SJSA1 (cell line): ENCODE data around the gene PPARD. TPM values are rescaled to one million over a fixed set of nuclear protein-coding genes. Genes with fewer than 3 reads are reported as not detected.
"Not testable (repeated sequence)": the region's sequence is repeated elsewhere in the genome, so short reads cannot be mapped to it uniquely, and the experiment has no call there.

ENCODE experiments used
- DNase-seq, 2 experiments: peaks; one replicate each; pipeline ENCODE4 v3.0.0-alpha.2; 2015 to 2020; ENCODE audit warnings: low spot score in 2 of 2, low read depth in 1 of 2
- H3K27ac ChIP-seq: fragments of 250-450 bp; sonication (Bioruptor Pico); 2 replicates; pipeline ENCODE4 v1.5.1; 2020; ENCODE audit warnings: mild to moderate bottlenecking, moderate library complexity
- H3K27me3 ChIP-seq: fragments of 250-450 bp; sonication (Bioruptor Pico); replicated peaks from 2 replicates; pipeline ENCODE4 v1.5.1; 2020; ENCODE audit warnings: mild to moderate bottlenecking, moderate library complexity
- H3K36me3 ChIP-seq: fragments of 250-450 bp; sonication (Bioruptor Pico); 2 replicates; pipeline ENCODE4 v1.5.1; 2020; ENCODE audit warnings: mild to moderate bottlenecking
- H3K4me1 ChIP-seq: fragments of 250-450 bp; sonication (Bioruptor Pico); replicated peaks from 2 replicates; pipeline ENCODE4 v1.6.1; 2021; ENCODE audit warnings: mild to moderate bottlenecking
- H3K4me3 ChIP-seq: fragments of 250-450 bp; sonication (Bioruptor Pico); 2 replicates; pipeline ENCODE4 v1.5.1; 2020; ENCODE audit warnings: mild to moderate bottlenecking
- H3K9me3 ChIP-seq: fragments of 250-450 bp; sonication (Bioruptor Pico); replicated peaks from 2 replicates; pipeline ENCODE4 v1.5.1; 2020; ENCODE audit warnings: mild to moderate bottlenecking
- total RNA-seq: library from RNA; depleted of rRNA; stranded (reverse); fragments of >200 nt; shearing (Covaris generic); gene quantifications from 2 replicates; pipeline ENCODE4 v1.2.3, GENCODE V29; 2014

The PPARD gene
- total RNA-seq, 1 experiment from 2014 or later: 10.3 TPM

DNA sequence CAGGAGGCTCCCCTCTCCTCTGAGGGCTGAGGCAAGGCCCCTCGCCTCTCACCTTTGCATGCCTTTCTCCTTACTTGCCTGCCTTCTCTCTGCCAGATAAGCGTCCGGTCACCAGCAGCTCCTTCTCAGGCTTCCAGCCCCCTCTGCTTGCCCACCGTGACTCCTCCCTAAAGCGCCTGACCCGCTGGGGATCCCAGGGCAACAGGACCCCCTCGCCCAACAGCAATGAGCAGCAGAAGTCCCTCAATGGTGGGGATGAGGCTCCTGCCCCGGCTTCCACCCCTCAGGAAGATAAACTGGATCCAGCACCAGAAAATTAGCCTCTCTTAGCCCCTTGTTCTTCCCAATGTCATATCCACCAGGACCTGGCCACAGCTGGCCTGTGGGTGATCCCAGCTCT, 21.3 kb upstream of the PPARD start:
- no peak for DNase-seq
- Histone ChIP-seq H3K4me1 (peaks cover 8% of the 10 kb centered on the region), H3K4me3 (no peak overlapping the region), H3K36me3 (no peaks in the 10 kb centered on the region), H3K27ac (no peak overlapping the region), H3K27me3 (peaks cover 12% of the 10 kb centered on the region), H3K9me3 (peaks cover 3% of the 10 kb centered on the region; the same call in 1 of the 2 replicates)

GRCh38 chr6:35327349-35328027, 14.9 kb upstream of the PPARD start:
- peak in 1 of 2 experiments; percentile 25 for DNase-seq
- H3K4me1 ChIP-seq: peaks cover 3% of the 10 kb centered on the region; the same call in 1 of the 2 replicates
- H3K36me3 ChIP-seq: no peaks in the 10 kb centered on the region
- H3K27ac ChIP-seq: no peak overlapping the region
- no peaks in the 10 kb centered on the region for H3K9me3 ChIP-seq
- no peak overlapping the region for H3K4me3 ChIP-seq
- no peaks in the 10 kb centered on the region for H3K27me3 ChIP-seq

DNA sequence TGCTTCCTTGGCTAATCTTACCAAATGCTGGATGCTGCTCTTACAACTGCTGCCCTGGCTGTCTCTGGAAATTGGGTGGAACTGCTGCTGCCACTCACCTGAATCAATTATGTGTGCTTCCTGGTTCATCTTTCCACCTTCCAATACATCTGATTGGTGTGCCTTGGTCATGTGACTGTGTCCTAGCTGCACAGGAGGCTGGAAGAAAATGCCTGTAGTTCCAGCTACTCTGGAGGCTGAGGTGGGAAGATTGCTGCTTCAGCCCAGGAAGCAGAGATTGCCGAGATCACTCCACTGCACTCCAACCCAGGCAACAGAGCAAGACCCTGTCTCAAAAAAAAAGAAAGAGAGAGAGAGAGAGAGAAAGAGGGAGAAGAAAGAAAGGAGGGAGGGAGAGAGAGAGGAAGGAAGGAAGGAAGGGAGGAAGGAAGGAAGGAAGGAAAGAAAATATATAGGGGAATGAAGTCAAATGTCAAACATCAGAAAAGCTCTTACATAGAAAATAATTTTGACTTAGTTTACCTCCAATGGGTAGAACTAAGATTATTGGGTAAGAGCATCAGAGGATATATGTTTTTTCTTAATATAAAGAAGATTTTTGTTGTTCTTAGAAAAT, 14.1 kb upstream of the PPARD start:
- no peak for DNase-seq
- H3K4me1 ChIP-seq: peaks cover 3% of the 10 kb centered on the region; the same call in 1 of the 2 replicates
- no peaks in the 10 kb centered on the region for H3K27me3 ChIP-seq
- H3K27ac ChIP-seq: no peak overlapping the region
- no peaks in the 10 kb centered on the region for H3K36me3 ChIP-seq
- no peaks in the 10 kb centered on the region for H3K9me3 ChIP-seq
- H3K4me3 ChIP-seq: no peak overlapping the region

DNA sequence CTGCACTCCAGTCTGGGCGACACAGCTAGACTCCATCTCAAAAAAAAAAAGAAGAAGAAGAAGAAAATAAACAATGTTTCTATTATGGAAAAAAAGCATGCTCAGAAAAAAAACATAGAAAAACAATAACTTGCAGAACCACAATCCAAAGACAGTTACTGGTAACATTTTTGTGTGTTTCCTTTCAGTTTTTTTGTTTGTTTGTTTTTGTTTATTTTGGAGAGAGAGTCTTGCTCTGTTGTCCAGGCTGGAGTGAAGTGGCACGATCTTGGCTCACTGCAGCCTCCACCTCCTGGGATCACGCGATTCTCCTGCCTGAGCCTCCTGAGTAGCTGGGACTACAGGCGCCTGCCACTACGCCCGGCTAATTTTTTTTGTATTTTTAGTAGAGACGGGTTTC, 13.4 kb upstream of the PPARD start:
- not testable (repeated sequence) for DNase-seq, H3K9me3 ChIP-seq, H3K36me3 ChIP-seq, H3K27me3 ChIP-seq, H3K27ac ChIP-seq, H3K4me3 ChIP-seq, H3K4me1 ChIP-seq

DNA sequence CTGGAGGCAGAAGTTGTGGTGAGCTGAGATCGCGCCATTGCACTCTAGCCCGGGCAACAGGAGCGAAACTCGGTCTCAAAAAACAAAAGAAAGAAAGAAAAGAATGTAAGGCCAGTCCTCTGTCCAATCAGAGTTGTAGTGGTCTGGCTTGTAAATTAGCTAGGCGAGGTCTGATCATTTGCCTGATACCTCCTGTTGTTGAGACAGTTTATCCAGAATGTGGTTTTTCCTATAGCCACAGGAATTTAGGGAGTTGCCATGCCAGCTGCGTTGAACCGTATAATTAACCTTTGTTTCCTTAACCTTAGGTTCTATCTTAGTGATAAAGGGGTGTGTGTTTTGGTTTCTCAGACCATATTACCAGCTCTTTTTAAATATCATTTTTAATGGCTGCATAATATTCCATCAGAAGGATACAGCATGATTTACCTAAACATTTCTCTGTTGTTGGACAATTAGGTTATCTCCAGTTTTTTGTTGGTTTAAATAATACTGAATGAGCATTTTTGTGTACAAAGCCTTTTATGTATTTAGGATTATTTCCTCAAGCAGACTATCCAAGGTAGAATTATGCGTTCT, 11.7 kb upstream of the PPARD start:
- Histone ChIP-seq H3K27ac (no peak overlapping the region), H3K4me1 (peaks cover 3% of the 10 kb centered on the region; the same call in 1 of the 2 replicates), H3K27me3 (0 out of 2 replicates have a peak, but pooled peaks cover 6% of the 10 kb centered on the region), H3K9me3 (no peaks in the 10 kb centered on the region), H3K36me3 (no peaks in the 10 kb centered on the region), H3K4me3 (no peak overlapping the region)
- no peak for DNase-seq

GRCh38 chr6:35332074-35332887, 10.1 kb upstream of the PPARD start:
- not testable (repeated sequence) for H3K27me3 ChIP-seq, H3K36me3 ChIP-seq, H3K4me1 ChIP-seq, H3K9me3 ChIP-seq, H3K27ac ChIP-seq, H3K4me3 ChIP-seq
- DNase-seq: peak; percentile 34 to 77

DNA sequence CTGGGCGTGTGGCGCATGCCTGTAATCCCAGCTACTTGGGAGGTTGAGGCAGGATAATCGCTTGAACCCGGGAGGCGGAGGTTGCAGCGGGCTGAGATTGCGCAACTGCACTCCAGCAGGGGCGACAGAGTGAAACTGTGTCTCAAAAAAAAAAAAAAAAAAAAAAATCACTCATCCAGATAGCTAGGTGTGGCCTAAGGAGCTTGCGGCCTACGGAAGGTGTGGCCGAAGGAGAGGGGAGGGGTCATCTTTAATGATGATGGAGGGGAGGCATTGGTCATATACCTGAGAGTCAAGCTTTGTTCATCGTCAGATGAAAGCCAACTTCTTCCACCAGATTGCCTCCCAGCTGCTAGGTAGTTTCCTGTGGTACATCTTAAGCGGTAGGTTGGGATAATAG, 801 bp upstream of the PPARD start:
- no peak overlapping the region for H3K27ac ChIP-seq
- peaks cover 10% of the 10 kb centered on the region for H3K4me1 ChIP-seq
- no peaks in the 10 kb centered on the region; the same call in 1 of the 2 replicates for H3K27me3 ChIP-seq
- DNase-seq: no peak
- peaks cover 24% of the 10 kb centered on the region for H3K36me3 ChIP-seq
- H3K4me3 ChIP-seq: no peak overlapping the region
- H3K9me3 ChIP-seq: no peaks in the 10 kb centered on the region

GRCh38 chr6:35343092-35343834, 905 bp downstream of the PPARD start:
- peaks cover 37% of the 10 kb centered on the region for H3K36me3 ChIP-seq
- no peaks in the 10 kb centered on the region for H3K9me3 ChIP-seq
- H3K27ac ChIP-seq: peak overlapping the region; percentile 49
- H3K4me1 ChIP-seq: peaks cover 10% of the 10 kb centered on the region
- peak overlapping the region; percentile 72 for H3K4me3 ChIP-seq
- no peaks in the 10 kb centered on the region; the same call in 1 of the 2 replicates for H3K27me3 ChIP-seq
- DNase-seq: peak in 1 of 2 experiments; percentile 45

DNA sequence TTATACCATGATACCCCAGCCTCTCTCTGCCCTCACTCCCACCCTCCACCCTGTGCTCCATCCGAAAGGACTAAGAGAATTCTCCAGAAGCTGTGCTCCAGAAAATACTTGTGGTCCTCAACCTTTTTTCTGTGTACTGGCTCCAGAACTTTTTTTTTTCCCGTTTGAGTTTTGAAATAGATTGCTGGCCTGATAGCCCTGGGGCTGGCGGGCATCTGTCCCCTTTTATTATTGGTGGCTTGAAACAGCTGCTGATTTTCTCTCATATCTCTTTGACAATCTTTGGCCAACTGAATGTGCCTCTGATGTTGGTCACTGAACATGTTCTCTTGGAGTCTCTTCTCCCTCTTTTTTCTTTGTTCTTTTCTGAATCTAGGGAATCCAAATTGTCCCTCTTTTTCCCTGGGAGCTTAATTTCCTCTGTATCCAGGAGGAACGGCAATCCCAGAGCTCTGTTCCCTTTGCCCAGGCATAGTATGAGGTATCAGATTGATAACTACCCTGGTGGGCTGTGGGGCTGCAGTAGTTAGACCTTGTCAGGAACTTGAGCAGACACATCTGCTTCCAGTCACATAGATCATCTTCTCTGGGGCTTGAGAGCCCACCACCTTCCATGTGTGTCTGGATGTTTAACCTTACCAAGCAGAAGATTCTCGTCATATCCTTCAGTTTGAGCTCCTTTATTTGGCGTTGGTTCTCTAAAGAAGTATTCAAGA, 1.6 kb downstream of the PPARD start:
- Histone ChIP-seq H3K4me3 (peak overlapping the region; percentile 72), H3K4me1 (peaks cover 10% of the 10 kb centered on the region), H3K36me3 (peaks cover 42% of the 10 kb centered on the region), H3K27ac (0 out of 2 replicates have a peak overlapping the region, but pooled peaks have one; percentile 49), H3K9me3 (no peaks in the 10 kb centered on the region), H3K27me3 (no peaks in the 10 kb centered on the region; the same call in 1 of the 2 replicates)
- DNase-seq: no peak

- H3K4me3 ChIP-seq: no peak overlapping the region
- no peak for DNase-seq
- no peaks in the 10 kb centered on the region for H3K27me3 ChIP-seq
- no peak overlapping the region for H3K27ac ChIP-seq
- no peaks in the 10 kb centered on the region for H3K4me1 ChIP-seq
- H3K36me3 ChIP-seq: peaks cover 85% of the 10 kb centered on the region
- H3K9me3 ChIP-seq: peaks cover 3% of the 10 kb centered on the region; the same call in 1 of the 2 replicates
Measured at GRCh38 chr6:35351422-35351821, 9.1 kb downstream of the PPARD start.

GRCh38 chr6:35352735-35353134, 10.4 kb downstream of the PPARD start:
- Histone ChIP-seq H3K27me3 (no peaks in the 10 kb centered on the region), H3K4me3 (no peak overlapping the region), H3K9me3 (peaks cover 3% of the 10 kb centered on the region; the same call in 1 of the 2 replicates), H3K4me1 (no peaks in the 10 kb centered on the region), H3K36me3 (peaks cover 89% of the 10 kb centered on the region), H3K27ac (no peak overlapping the region)
- no peak for DNase-seq

DNA sequence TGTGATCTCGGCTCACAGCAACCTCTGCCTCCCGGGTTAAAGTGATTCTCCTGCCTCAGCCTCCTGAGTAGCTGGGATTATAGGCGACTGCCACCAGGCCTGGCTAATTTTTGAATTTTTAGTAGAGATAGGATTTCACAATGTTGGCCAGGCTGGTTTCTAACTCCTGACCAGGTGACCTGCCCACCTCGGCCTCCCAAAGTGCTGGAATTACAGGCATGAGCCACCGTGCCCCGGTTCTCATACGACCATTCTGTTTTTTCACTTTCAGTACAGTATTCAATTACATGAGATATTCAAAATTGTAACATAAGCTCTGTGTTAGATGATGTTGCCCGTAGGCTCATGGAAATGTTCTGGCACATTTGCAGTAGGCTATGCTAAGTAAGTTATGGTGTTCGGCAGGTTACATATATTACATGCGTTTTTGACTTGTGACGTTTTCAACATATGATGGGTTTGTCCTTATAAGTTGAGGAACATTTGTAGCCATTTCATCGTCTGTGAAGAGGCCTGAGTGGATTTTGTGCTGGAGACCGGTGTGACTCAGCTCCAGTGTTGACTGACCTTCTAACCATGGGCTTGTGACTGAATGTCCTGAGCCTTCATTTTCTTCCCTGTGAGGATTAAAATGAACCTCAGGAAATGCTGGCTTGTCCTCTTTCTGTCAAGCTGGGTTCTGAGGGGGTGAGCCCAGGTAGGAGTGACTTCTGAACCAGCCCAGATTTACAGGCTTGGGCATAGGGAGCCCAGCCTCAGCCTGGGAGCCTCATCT, 12.2 kb downstream of the PPARD start:
- no peak for DNase-seq
- Histone ChIP-seq H3K27ac (no peak overlapping the region), H3K4me3 (no peak overlapping the region), H3K9me3 (peaks cover 3% of the 10 kb centered on the region; the same call in 1 of the 2 replicates), H3K27me3 (no peaks in the 10 kb centered on the region), H3K36me3 (peaks cover 92% of the 10 kb centered on the region), H3K4me1 (no peaks in the 10 kb centered on the region)
